Esophagus squamous epithelium (tissue), 4 donors: Measurements from ENCODE around the gene NCKAP5.

Source experiments
- CTCF ChIP-seq, 6 experiments: fragments of 450-650 bp in 4 of 6; fragments of 200-600 bp in 2 of 6; sonication (generic) in 2 of 6; IDR thresholded peaks; one replicate each; pipeline ENCODE4 v1.5.1; 2016 to 2019; ENCODE audit warnings: antibody characterized with exemption in 6 of 6, mild to moderate bottlenecking in 4 of 6, moderate library complexity in 4 of 6
- POLR2A ChIP-seq, 4 donors: fragments of 450-650 bp; IDR thresholded peaks; one replicate each; pipeline ENCODE4 v1.6.1; 2017; ENCODE audit warnings: antibody characterized with exemption in 4 of 4, mild to moderate bottlenecking in 4 of 4, moderate library complexity in 3 of 4

- no peak for TF ChIP-seq CTCF (IDR thresholded peaks at IDR 0.05)
- no peak for TF ChIP-seq POLR2A (IDR thresholded peaks at IDR 0.05)
These were observed 911.8 kb downstream of the NCKAP5 start for GRCh38 chr2:132656266-132656975.
